H1 (cell line): ENCODE results near the gene KLRD1. TPM values are rescaled to one million over a fixed set of nuclear protein-coding genes. Genes with fewer than 3 reads are reported as not detected.

Source experiments
- CTCF ChIA-PET: fragments of 300-600 bp; sonication (Branson Sonifier 250); formaldehyde crosslinking; loops from one replicate; lab custom pipeline; 2021; ENCODE audit not compliant: partially characterized antibody; lab: Charles Lee
- POLR2A ChIA-PET: fragments of 300-600 bp; sonication (Branson Sonifier 250); formaldehyde crosslinking; loops from one replicate; lab custom pipeline; 2021; ENCODE audit warnings: inconsistent platforms; ENCODE audit not compliant: partially characterized antibody; lab: Charles Lee
- DNase-seq, 2 experiments: peaks; one replicate each; pipeline versions ENCODE4 v3.0.0 to v3.0.0-alpha.2; 2010 to 2022; ENCODE audit warnings: low spot score in 2 of 2, low read depth in 1 of 2, mixed read lengths in 1 of 2
- FAIRE-seq: peaks from 2 replicates; lab custom pipeline; 2011; peaks lifted over from hg19 to GRCh38; lab: Jason Lieb, UNC
- H2AFZ ChIP-seq: 2 replicates; pipeline ENCODE4 v1.8.1; 2012; ENCODE audit warnings: low read length, inconsistent platforms
- H2AK5ac ChIP-seq: 2 replicates; pipeline ENCODE4 v1.6.1; 2013; ENCODE audit warnings: low read depth, low read length
- H2BK120ac ChIP-seq: replicated peaks from 2 replicates; pipeline ENCODE3; 2013; ENCODE audit warnings: low read depth, low read length, inconsistent platforms
- H2BK12ac ChIP-seq: 2 replicates; pipeline ENCODE4 v1.6.1; 2013; ENCODE audit warnings: low read depth, low read length
- H2BK15ac ChIP-seq: 2 replicates; pipeline ENCODE4 v1.6.1; 2013; ENCODE audit warnings: low read length
- H2BK20ac ChIP-seq: 2 replicates; pipeline ENCODE4 v1.6.1; 2013; ENCODE audit warnings: low read length
- H2BK5ac ChIP-seq: 2 replicates; pipeline ENCODE4 v1.6.1; 2013; ENCODE audit warnings: low read depth, low read length
- H3K14ac ChIP-seq: 2 replicates; pipeline ENCODE4 v1.6.1; 2013; ENCODE audit warnings: inconsistent platforms; ENCODE audit not compliant: insufficient read length
- H3K18ac ChIP-seq: 2 replicates; pipeline ENCODE4 v1.6.1; 2013; ENCODE audit warnings: low read length; ENCODE audit errors: extremely low read depth
- H3K23ac ChIP-seq: 2 replicates; pipeline ENCODE4 v1.6.1; 2013; ENCODE audit warnings: inconsistent platforms; ENCODE audit not compliant: insufficient read length
- H3K23me2 ChIP-seq: 2 replicates; pipeline ENCODE4 v1.6.1; 2013; ENCODE audit warnings: low read depth, low read length
- H3K27ac ChIP-seq: 2 replicates; pipeline ENCODE4 v1.6.1; 2011; ENCODE audit warnings: low read depth, low read length, inconsistent platforms
- H3K27me3 ChIP-seq, 4 experiments: replicated peaks in 1 of 4; 1 replicate in 1 of 4; 2 replicates in 3 of 4; pipeline versions ENCODE4 v1.6.1 to v1.8.1; 2011 to 2013; ENCODE audit warnings: low read length in 3 of 4, mild to moderate bottlenecking in 3 of 4, inconsistent platforms in 2 of 4, mixed read lengths in 2 of 4, moderate library complexity in 1 of 4; ENCODE audit not compliant: control insufficient read depth in 3 of 4, insufficient read depth in 3 of 4; ENCODE audit errors: extremely low read depth in 1 of 4
- H3K36me3 ChIP-seq, 4 experiments: 2 replicates each; pipeline versions ENCODE4 v1.6.1 to v1.8.1; 2011 to 2013; ENCODE audit warnings: mild to moderate bottlenecking in 4 of 4, low read length in 3 of 4, moderate library complexity in 2 of 4, control low read depth in 1 of 4, inconsistent platforms in 1 of 4; ENCODE audit not compliant: insufficient read depth in 4 of 4, control insufficient read depth in 2 of 4
- H3K4ac ChIP-seq: replicated peaks from 2 replicates; pipeline ENCODE3; 2013; ENCODE audit warnings: low read length, low read depth, mixed read lengths, inconsistent platforms; ENCODE audit not compliant: insufficient read length
- H3K4me1 ChIP-seq, 4 experiments: replicated peaks in 1 of 4; 1 replicate in 1 of 4; 2 replicates in 3 of 4; pipeline versions ENCODE4 v1.6.1 to v1.8.1; 2011 to 2013; ENCODE audit warnings: low read length in 3 of 4, inconsistent platforms in 2 of 4, mixed read lengths in 1 of 4; ENCODE audit not compliant: insufficient read depth in 4 of 4, control insufficient read depth in 3 of 4
- H3K4me2 ChIP-seq, 2 experiments: 2 replicates each; pipeline versions ENCODE4 v1.6.1 to v1.8.1; 2011 to 2013; ENCODE audit warnings: low read depth in 2 of 2, low read length in 2 of 2, control low read depth in 1 of 2, inconsistent platforms in 1 of 2, mild to moderate bottlenecking in 1 of 2; ENCODE audit not compliant: insufficient read depth in 1 of 2
- H3K4me3 ChIP-seq, 4 experiments: fragments of 200-600, 300-600 bp in 1 of 4; sonication (generic), shearing (Covaris generic), sonication (Bioruptor Twin) in 1 of 4; 2 replicates each; pipeline versions ENCODE4 v1.5.1 to v1.8.1; 2011 to 2016; ENCODE audit warnings: low read length in 4 of 4, low read depth in 3 of 4, control low read depth in 2 of 4, inconsistent platforms in 2 of 4, mild to moderate bottlenecking in 2 of 4, mixed read lengths in 1 of 4, moderate library complexity in 1 of 4; ENCODE audit not compliant: insufficient read depth in 2 of 4; ENCODE audit errors: extremely low read depth in 1 of 4
- H3K56ac ChIP-seq: replicated peaks from 2 replicates; pipeline ENCODE3; 2013; ENCODE audit warnings: low read depth, mild to moderate bottlenecking, mixed read lengths, low read length, inconsistent platforms; ENCODE audit not compliant: insufficient read length
- H3K79me1 ChIP-seq: 2 replicates; pipeline ENCODE4 v1.6.1; 2013; ENCODE audit warnings: low read depth, low read length, control low read depth
- H3K79me2 ChIP-seq, 2 experiments: 2 replicates each; pipeline versions ENCODE4 v1.6.1 to v1.8.1; 2012 to 2013; ENCODE audit warnings: low read length in 2 of 2, mild to moderate bottlenecking in 2 of 2, inconsistent platforms in 1 of 2; ENCODE audit not compliant: insufficient read depth in 2 of 2, control insufficient read depth in 1 of 2
- H3K9ac ChIP-seq, 4 experiments: replicated peaks in 1 of 4; 1 replicate in 1 of 4; 2 replicates in 3 of 4; pipeline versions ENCODE4 v1.6.1 to v1.8.1; 2011 to 2013; ENCODE audit warnings: low read depth in 3 of 4, low read length in 3 of 4, control low read depth in 2 of 4, mild to moderate bottlenecking in 2 of 4, moderate library complexity in 2 of 4, inconsistent platforms in 1 of 4; ENCODE audit errors: extremely low read depth in 1 of 4
- H3K9me3 ChIP-seq, 2 experiments: 2 replicates each; pipeline versions ENCODE4 v1.6.1 to v1.8.1; 2012 to 2013; ENCODE audit warnings: mild to moderate bottlenecking in 2 of 2, moderate library complexity in 2 of 2, control low read depth in 1 of 2, inconsistent platforms in 1 of 2, low read depth in 1 of 2, low read length in 1 of 2, mixed read lengths in 1 of 2; ENCODE audit not compliant: insufficient read depth in 2 of 2
- H4K20me1 ChIP-seq, 2 experiments: replicated peaks in 1 of 2; 2 replicates each; pipeline versions ENCODE3 to v1.8.1; 2011 to 2013; ENCODE audit warnings: inconsistent platforms in 2 of 2, low read length in 2 of 2, mild to moderate bottlenecking in 1 of 2; ENCODE audit not compliant: insufficient read depth in 2 of 2, control insufficient read depth in 1 of 2
- H4K5ac ChIP-seq: 2 replicates; pipeline ENCODE4 v1.6.1; 2013; ENCODE audit warnings: low read length, low read depth, mixed read lengths, inconsistent platforms; ENCODE audit not compliant: insufficient read length
- H4K8ac ChIP-seq: 2 replicates; pipeline ENCODE4 v1.8.0; 2013; ENCODE audit warnings: mild to moderate bottlenecking, moderate library complexity, low read length, inconsistent platforms; ENCODE audit not compliant: insufficient read depth; ENCODE audit errors: extremely low read depth
- H4K91ac ChIP-seq: replicated peaks from 2 replicates; pipeline ENCODE3; 2013; ENCODE audit warnings: low read length, mixed read lengths, inconsistent platforms; ENCODE audit not compliant: insufficient read length
- BACH1 ChIP-seq: IDR thresholded peaks from 2 replicates; pipeline ENCODE4 v1.6.1; 2012; ENCODE audit warnings: low read length, improper control_type of control experiment
- SAP30 ChIP-seq: fragments of 300-600 bp; sonication (generic); IDR thresholded peaks from 2 replicates; pipeline ENCODE4 v1.7.1; 2012; ENCODE audit warnings: low read length, moderate library complexity, mild to moderate bottlenecking, inconsistent platforms; ENCODE audit not compliant: insufficient read depth, insufficient replicate concordance
- WGBS, 2 experiments: shearing (Covaris generic) in 1 of 2; methylation state at CpG; one replicate each; pipeline versions ENCODE4 v1.1.6 to v1.1.7; 2013 to 2015; ENCODE audit warnings: low lambda C conversion rate in 2 of 2, mixed read lengths in 2 of 2, inconsistent platforms in 1 of 2, low coverage in 1 of 2, missing lambda C conversion rate in 1 of 2; ENCODE audit not compliant: insufficient replicate concordance in 2 of 2, insufficient coverage in 1 of 2, insufficient read length in 1 of 2; ENCODE audit errors: extremely low coverage in 1 of 2, missing lambda C conversion rate in 1 of 2; 5-methylcytosine and 5-hydroxymethylcytosine counted together
- polyA plus RNA-seq, 7 experiments: library from polyadenylated mRNA; depleted of rRNA in 3 of 7; stranded (reverse) in 5 of 7; unstranded in 2 of 7; fragments of >200 nt in 5 of 7; fragments of 200-250 nt in 2 of 7; gene quantifications; 1 replicate in 5 of 7; 2 replicates in 1 of 7; 4 replicates in 1 of 7; pipeline versions ENCODE4 v1.2.1 to v1.2.3, GENCODE V29; 2011 to 2013; ENCODE audit warnings: missing spikeins in 2 of 7, mixed read lengths in 2 of 7
- total RNA-seq: library from RNA; stranded (reverse); fragmentation: NEBNext Ultra II Directional; extraction: Animal tissue kit (Norgen Biotek cat#: 25700); gene quantifications from 2 replicates; pipeline ENCODE4 v1.2.1, GENCODE V29; 2021

KLRD1 gene
- total and polyA plus RNA-seq, 2 of the 8 experiments (the other 6 are each of a cell fraction or from before 2014, with no cell fraction given): under 0.01 to 0.06 TPM

DNA sequence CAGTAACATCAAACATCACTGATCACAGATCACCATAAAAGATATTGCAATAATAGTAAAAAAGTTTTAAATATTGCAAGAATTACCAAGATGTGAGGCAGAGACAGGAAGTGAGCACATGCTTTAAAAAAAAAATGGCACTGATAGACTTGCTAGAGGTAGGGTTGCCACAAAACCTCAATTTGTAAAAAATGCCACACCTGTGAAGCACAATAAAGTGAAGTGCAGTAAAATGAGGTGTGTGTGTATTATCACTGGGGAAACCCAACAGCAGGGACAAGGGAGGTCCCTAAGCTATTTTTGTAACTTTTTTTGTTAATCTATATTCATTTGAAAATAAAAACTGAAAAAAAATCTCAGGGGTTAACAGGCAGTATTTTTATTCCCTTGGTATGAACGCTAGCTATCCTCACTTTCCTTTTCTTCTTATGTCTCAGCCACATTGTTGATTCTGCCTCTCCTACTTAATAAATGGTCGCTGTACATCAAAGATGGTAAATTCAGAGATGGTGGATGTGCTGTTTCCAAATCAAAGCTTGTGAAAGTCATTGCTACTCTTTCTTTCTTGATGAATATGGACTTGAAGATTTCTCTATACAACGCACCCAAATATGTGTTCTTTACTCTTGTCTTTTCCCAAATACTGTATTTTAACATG lies 14.0 kb upstream of the KLRD1 start:
- Histone ChIP-seq H3K27me3 (no peaks in the 10 kb centered on the region), H4K20me1 (no peaks in the 10 kb centered on the region), H3K79me2 (no peaks in the 10 kb centered on the region), H3K9ac (no peak overlapping the region), H3K79me1 (no peaks in the 10 kb centered on the region), H3K23ac (no peak overlapping the region), H2AK5ac (no peak overlapping the region), H2AFZ (no peak overlapping the region), H3K36me3 (no peaks in the 10 kb centered on the region), H2BK15ac (no peak overlapping the region), H3K14ac (no peak overlapping the region), H3K27ac (no peak overlapping the region), H3K4me3 (no peak overlapping the region), H4K5ac (no peak overlapping the region), H3K18ac (no peak overlapping the region), H2BK120ac (no peak overlapping the region), H3K4me1 (no peaks in the 10 kb centered on the region), H3K4ac (no peak overlapping the region)
- CTCF ChIA-PET: no interaction called here
- FAIRE-seq: no peak
- POLR2A ChIA-PET: interaction anchor here (0.6 to 1.1 kb wide), 2 partner anchors 17 to 66 kb away, joined by 3 to 4 read pairs; no protein-coding TSS in a partner anchor
- TF ChIP-seq BACH1: no peak
- no peak for TF ChIP-seq SAP30
- TF ChIP-seq, all 59 proteins: peak for 0
- Histone ChIP-seq H4K8ac (no peak overlapping the region), H2BK12ac (no peak overlapping the region), H3K4me2 (no peak overlapping the region), H2BK20ac (no peak overlapping the region), H3K9me3 (no peaks in the 10 kb centered on the region), H3K56ac (no peak overlapping the region), H4K91ac (no peak overlapping the region), H3K23me2 (no peaks in the 10 kb centered on the region), H2BK5ac (no peak overlapping the region)
- 96% methylated on average over 3 of the region's 3 CpGs; no CpG with 5 or more reads in 1 of the 2 experiments for WGBS, 2 experiments
- no peak for DNase-seq
